ENCODE data around the gene GPR156. TPM values are rescaled to one million over a fixed set of nuclear protein-coding genes. Genes with fewer than 3 reads are reported as not detected.

GPR156 gene
- polyA plus RNA-seq, 1 experiment = 0.44 TPM

- H3K36me3 ChIP-seq (ENCODE audit: control insufficient read depth, insufficient read depth, low read length) = no peaks in the 10 kb centered on the region
- H3K27me3 ChIP-seq (ENCODE audit: control insufficient read depth, insufficient read depth, low read length) = no peaks in the 10 kb centered on the region
- DNase-seq (ENCODE audit: low read depth) = no peak
- H3K4me3 ChIP-seq (ENCODE audit: low read depth, low read length) = no peak overlapping the region
- TF ChIP-seq CTCF (IDR thresholded peaks at IDR 0.05; ENCODE audit: insufficient read depth, low read depth, low read length) = no peak
- CTCF ChIA-PET = interaction anchor here (1.1 to 2.5 kb wide), 5 partner anchors 18 to 288 kb away, joined by 3 to 12 read pairs (median 6); partner anchors contain the start of gene GSK3B
- POLR2A ChIA-PET = interaction anchor here (0.7 kb wide), 3 partner anchors 18 to 82 kb away, joined by 4 to 6 read pairs (median 5); no protein-coding TSS in a partner anchor
Measured at GRCh38 chr3:120177707-120178306, 107.2 kb downstream of the GPR156 start.

GRCh38 chr3:120177151-120177550 is 107.9 kb downstream of the GPR156 start:
- Histone ChIP-seq H3K27me3 (ENCODE audit: control insufficient read depth, insufficient read depth, low read length) (no peaks in the 10 kb centered on the region), H3K36me3 (ENCODE audit: control insufficient read depth, insufficient read depth, low read length) (no peaks in the 10 kb centered on the region), H3K4me3 (ENCODE audit: low read depth, low read length) (no peak overlapping the region)
- CTCF ChIA-PET = interaction anchor here (3.8 kb wide), 1 partner anchor 285 kb away, joined by 12 read pairs; no protein-coding TSS in a partner anchor
- peak; percentile 66 for DNase-seq (ENCODE audit: low read depth)
- peak; percentile 33; the same call in 1 of the 2 replicates for TF ChIP-seq CTCF (IDR thresholded peaks at IDR 0.05; ENCODE audit: insufficient read depth, low read depth, low read length)
- POLR2A ChIA-PET = interaction anchor here (0.6 kb wide), 1 partner anchor 20 kb away, joined by 3 read pairs; no protein-coding TSS in a partner anchor

GRCh38 chr3:120174811-120175539 is 110.0 kb downstream of the GPR156 start:
- ChIA-PET POLR2A (interaction anchor here (0.6 to 0.7 kb wide), 2 partner anchors 15 to 70 kb away, joined by 3 to 5 read pairs; no protein-coding TSS in a partner anchor), CTCF (interaction anchor here (1.2 to 3.8 kb wide), 3 partner anchors 10 to 283 kb away, joined by 3 to 12 read pairs (median 3); no protein-coding TSS in a partner anchor)
- no peak for DNase-seq (ENCODE audit: low read depth)
- Histone ChIP-seq H3K27me3 (ENCODE audit: control insufficient read depth, insufficient read depth, low read length) (no peaks in the 10 kb centered on the region), H3K4me3 (ENCODE audit: low read depth, low read length) (no peak overlapping the region), H3K36me3 (ENCODE audit: control insufficient read depth, insufficient read depth, low read length) (no peaks in the 10 kb centered on the region)
- no peak for TF ChIP-seq CTCF (IDR thresholded peaks at IDR 0.05; ENCODE audit: insufficient read depth, low read depth, low read length)

GRCh38 chr3:120173056-120173675 is 111.9 kb downstream of the GPR156 start:
- DNase-seq (ENCODE audit: low read depth) = no peak
- TF ChIP-seq CTCF (IDR thresholded peaks at IDR 0.05; ENCODE audit: insufficient read depth, low read depth, low read length) = no peak
- CTCF ChIA-PET = interaction anchor here (0.7 to 3.8 kb wide), 5 partner anchors 9 to 281 kb away, joined by 3 to 12 read pairs (median 3); no protein-coding TSS in a partner anchor
- Histone ChIP-seq H3K4me3 (ENCODE audit: low read depth, low read length) (no peak overlapping the region), H3K36me3 (ENCODE audit: control insufficient read depth, insufficient read depth, low read length) (no peaks in the 10 kb centered on the region), H3K27me3 (ENCODE audit: control insufficient read depth, insufficient read depth, low read length) (no peaks in the 10 kb centered on the region)
- POLR2A ChIA-PET = no interaction called here

GRCh38 chr3:120172070-120172469 is 113.0 kb downstream of the GPR156 start:
- H3K36me3 ChIP-seq (ENCODE audit: control insufficient read depth, insufficient read depth, low read length) = no peaks in the 10 kb centered on the region
- CTCF ChIA-PET = interaction anchor here (1.3 to 2.1 kb wide), 2 partner anchors 12 to 72 kb away, joined by 4 to 10 read pairs; no protein-coding TSS in a partner anchor
- POLR2A ChIA-PET = no interaction called here
- no peak for TF ChIP-seq CTCF (IDR thresholded peaks at IDR 0.05; ENCODE audit: insufficient read depth, low read depth, low read length)
- no peak overlapping the region for H3K4me3 ChIP-seq (ENCODE audit: low read depth, low read length)
- no peak for DNase-seq (ENCODE audit: low read depth)
- H3K27me3 ChIP-seq (ENCODE audit: control insufficient read depth, insufficient read depth, low read length) = no peaks in the 10 kb centered on the region
